ENCODE results near the gene LEF1.

LEF1 gene

DNA sequence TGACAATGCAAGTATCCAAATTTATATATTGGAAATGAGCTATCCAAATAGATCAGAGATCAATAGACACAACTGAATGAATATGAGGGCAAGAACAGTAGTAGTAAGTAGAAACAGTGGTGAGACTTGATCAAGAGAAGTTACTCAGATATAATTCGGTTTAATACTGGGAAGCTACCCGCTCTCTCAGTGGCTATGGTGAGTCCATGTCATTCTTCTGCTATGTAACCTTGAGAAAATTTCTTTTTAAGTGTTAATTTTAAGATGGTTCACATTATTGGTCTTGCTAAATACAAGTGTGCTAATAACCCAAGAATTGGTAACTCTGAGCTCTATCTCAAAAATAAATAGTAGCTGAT is 53.6 kb downstream of the LEF1 start:
- TF ChIP-seq TCF12 (IDR thresholded peaks at IDR 0.05; ENCODE audit: low read depth) = no peak
- TF ChIP-seq FOXM1 (IDR thresholded peaks at IDR 0.05; ENCODE audit: borderline replicate concordance, low read depth) = no peak
- no peak for TF ChIP-seq NFIC (IDR thresholded peaks at IDR 0.05)
- no peak for TF ChIP-seq EGR1 (IDR thresholded peaks at IDR 0.05)
- TF ChIP-seq, protein P1, sequence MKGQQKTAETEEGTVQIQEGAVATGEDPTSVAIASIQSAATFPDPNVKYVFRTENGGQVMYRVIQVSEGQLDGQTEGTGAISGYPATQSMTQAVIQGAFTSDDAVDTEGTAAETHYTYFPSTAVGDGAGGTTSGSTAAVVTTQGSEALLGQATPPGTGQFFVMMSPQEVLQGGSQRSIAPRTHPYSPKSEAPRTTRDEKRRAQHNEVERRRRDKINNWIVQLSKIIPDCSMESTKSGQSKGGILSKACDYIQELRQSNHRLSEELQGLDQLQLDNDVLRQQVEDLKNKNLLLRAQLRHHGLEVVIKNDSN (IDR thresholded peaks at IDR 0.05) = no peak
- TF ChIP-seq TAF1 (IDR thresholded peaks at IDR 0.05; ENCODE audit: low read depth) = no peak
- no peak for TF ChIP-seq MAX (IDR thresholded peaks at IDR 0.05)
- no peak for TF ChIP-seq CEBPB (IDR thresholded peaks at IDR 0.05)
- TF ChIP-seq ZBTB7A (IDR thresholded peaks at IDR 0.05; ENCODE audit: low read depth) = no peak
- no peak for TF ChIP-seq TEAD4 (IDR thresholded peaks at IDR 0.05)
- no peak for TF ChIP-seq EP300 (IDR thresholded peaks at IDR 0.05; ENCODE audit: borderline replicate concordance)
- no peak for TF ChIP-seq YY1 (IDR thresholded peaks at IDR 0.05; ENCODE audit: low read depth)
- no peak for TF ChIP-seq RAD21 (IDR thresholded peaks at IDR 0.05; ENCODE audit: low read depth)
- TF ChIP-seq, protein P2, sequence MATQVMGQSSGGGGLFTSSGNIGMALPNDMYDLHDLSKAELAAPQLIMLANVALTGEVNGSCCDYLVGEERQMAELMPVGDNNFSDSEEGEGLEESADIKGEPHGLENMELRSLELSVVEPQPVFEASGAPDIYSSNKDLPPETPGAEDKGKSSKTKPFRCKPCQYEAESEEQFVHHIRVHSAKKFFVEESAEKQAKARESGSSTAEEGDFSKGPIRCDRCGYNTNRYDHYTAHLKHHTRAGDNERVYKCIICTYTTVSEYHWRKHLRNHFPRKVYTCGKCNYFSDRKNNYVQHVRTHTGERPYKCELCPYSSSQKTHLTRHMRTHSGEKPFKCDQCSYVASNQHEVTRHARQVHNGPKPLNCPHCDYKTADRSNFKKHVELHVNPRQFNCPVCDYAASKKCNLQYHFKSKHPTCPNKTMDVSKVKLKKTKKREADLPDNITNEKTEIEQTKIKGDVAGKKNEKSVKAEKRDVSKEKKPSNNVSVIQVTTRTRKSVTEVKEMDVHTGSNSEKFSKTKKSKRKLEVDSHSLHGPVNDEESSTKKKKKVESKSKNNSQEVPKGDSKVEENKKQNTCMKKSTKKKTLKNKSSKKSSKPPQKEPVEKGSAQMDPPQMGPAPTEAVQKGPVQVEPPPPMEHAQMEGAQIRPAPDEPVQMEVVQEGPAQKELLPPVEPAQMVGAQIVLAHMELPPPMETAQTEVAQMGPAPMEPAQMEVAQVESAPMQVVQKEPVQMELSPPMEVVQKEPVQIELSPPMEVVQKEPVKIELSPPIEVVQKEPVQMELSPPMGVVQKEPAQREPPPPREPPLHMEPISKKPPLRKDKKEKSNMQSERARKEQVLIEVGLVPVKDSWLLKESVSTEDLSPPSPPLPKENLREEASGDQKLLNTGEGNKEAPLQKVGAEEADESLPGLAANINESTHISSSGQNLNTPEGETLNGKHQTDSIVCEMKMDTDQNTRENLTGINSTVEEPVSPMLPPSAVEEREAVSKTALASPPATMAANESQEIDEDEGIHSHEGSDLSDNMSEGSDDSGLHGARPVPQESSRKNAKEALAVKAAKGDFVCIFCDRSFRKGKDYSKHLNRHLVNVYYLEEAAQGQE (IDR thresholded peaks at IDR 0.05; ENCODE audit: low read depth) = no peak
- TF ChIP-seq CREB1 (IDR thresholded peaks at IDR 0.05; ENCODE audit: low read depth) = no peak

DNA sequence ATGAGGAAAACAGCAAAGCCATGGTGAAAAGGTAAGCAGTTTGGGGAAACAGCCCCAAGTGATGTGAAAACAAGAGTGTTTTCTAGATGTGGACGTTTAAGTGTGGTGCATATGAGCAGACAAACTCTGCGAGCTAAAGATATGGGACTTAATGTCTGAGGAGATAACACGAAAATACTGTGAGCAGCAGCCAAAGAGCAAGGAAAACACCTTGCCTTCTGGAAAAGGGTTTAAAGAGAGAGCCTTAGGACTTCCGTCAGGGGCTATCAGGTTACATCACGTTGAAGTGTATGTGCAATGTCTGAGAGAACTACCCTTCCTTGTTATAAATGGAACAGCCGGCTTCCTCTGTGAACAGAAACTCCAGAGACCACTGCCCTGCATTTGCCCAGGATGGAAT is 54.2 kb downstream of the LEF1 start:
- TF ChIP-seq ZBTB7A (IDR thresholded peaks at IDR 0.05; ENCODE audit: low read depth) (no peak), FOXM1 (IDR thresholded peaks at IDR 0.05; ENCODE audit: borderline replicate concordance, low read depth) (no peak), TAF1 (IDR thresholded peaks at IDR 0.05; ENCODE audit: low read depth) (no peak), MAX (IDR thresholded peaks at IDR 0.05) (no peak), TCF12 (IDR thresholded peaks at IDR 0.05; ENCODE audit: low read depth) (no peak), NFIC (IDR thresholded peaks at IDR 0.05) (no peak), YY1 (IDR thresholded peaks at IDR 0.05; ENCODE audit: low read depth) (no peak)
- TF ChIP-seq, protein P1 (IDR thresholded peaks at IDR 0.05) = no peak

GRCh38 chr4:108113229-108113628 is 55.5 kb downstream of the LEF1 start:
- TF ChIP-seq EGR1 (IDR thresholded peaks at IDR 0.05) = no peak
- TF ChIP-seq ZBTB7A (IDR thresholded peaks at IDR 0.05; ENCODE audit: low read depth) = no peak
- no peak for TF ChIP-seq TCF12 (IDR thresholded peaks at IDR 0.05; ENCODE audit: low read depth)
- TF ChIP-seq TEAD4 (IDR thresholded peaks at IDR 0.05) = no peak
- TF ChIP-seq FOXM1 (IDR thresholded peaks at IDR 0.05; ENCODE audit: borderline replicate concordance, low read depth) = no peak
- TF ChIP-seq CREB1 (IDR thresholded peaks at IDR 0.05; ENCODE audit: low read depth) = no peak
- no peak for TF ChIP-seq TAF1 (IDR thresholded peaks at IDR 0.05; ENCODE audit: low read depth)
- TF ChIP-seq, protein P2 (IDR thresholded peaks at IDR 0.05; ENCODE audit: low read depth) = no peak
- no peak for TF ChIP-seq EP300 (IDR thresholded peaks at IDR 0.05; ENCODE audit: borderline replicate concordance)
- no peak for TF ChIP-seq RAD21 (IDR thresholded peaks at IDR 0.05; ENCODE audit: low read depth)
- TF ChIP-seq NFIC (IDR thresholded peaks at IDR 0.05) = no peak

GRCh38 chr4:108111781-108112180 is 57.0 kb downstream of the LEF1 start:
- TF ChIP-seq FOXM1 (IDR thresholded peaks at IDR 0.05; ENCODE audit: borderline replicate concordance, low read depth) (no peak), TCF12 (IDR thresholded peaks at IDR 0.05; ENCODE audit: low read depth) (no peak), TAF1 (IDR thresholded peaks at IDR 0.05; ENCODE audit: low read depth) (no peak), ZBTB7A (IDR thresholded peaks at IDR 0.05; ENCODE audit: low read depth) (no peak), EGR1 (IDR thresholded peaks at IDR 0.05) (no peak), NFIC (IDR thresholded peaks at IDR 0.05) (no peak), MAX (IDR thresholded peaks at IDR 0.05) (no peak), CREB1 (IDR thresholded peaks at IDR 0.05; ENCODE audit: low read depth) (no peak), EP300 (IDR thresholded peaks at IDR 0.05; ENCODE audit: borderline replicate concordance) (no peak), RAD21 (IDR thresholded peaks at IDR 0.05; ENCODE audit: low read depth) (no peak), CEBPB (IDR thresholded peaks at IDR 0.05) (no peak), TEAD4 (IDR thresholded peaks at IDR 0.05) (no peak), YY1 (IDR thresholded peaks at IDR 0.05; ENCODE audit: low read depth) (no peak)
- TF ChIP-seq, protein P2 (IDR thresholded peaks at IDR 0.05; ENCODE audit: low read depth) = no peak
- TF ChIP-seq, protein P1 (IDR thresholded peaks at IDR 0.05) = no peak
